GM10266 (cell line): Measurements from ENCODE around the gene PGA5.
"Not testable (repeated sequence)": the region's sequence is repeated elsewhere in the genome, so short reads cannot be mapped to it uniquely, and the experiment has no call there.

ENCODE experiments used
- DNase-seq: peaks from one replicate; pipeline ENCODE4 v3.0.0; 2012; ENCODE audit errors: extremely low spot score
- TF ChIP-seq, protein P1 (sequence below): IDR thresholded peaks from 2 replicates; pipeline ENCODE4 v1.5.1; 2012; ENCODE audit warnings: mild to moderate bottlenecking, low read depth; ENCODE audit not compliant: control insufficient read depth, insufficient read depth; ENCODE audit errors: missing control alignments

Gene PGA5

GRCh38 chr11:61237130-61237529 lies 3.8 kb upstream of the PGA5 start:
- not testable (repeated sequence) for DNase-seq

DNA sequence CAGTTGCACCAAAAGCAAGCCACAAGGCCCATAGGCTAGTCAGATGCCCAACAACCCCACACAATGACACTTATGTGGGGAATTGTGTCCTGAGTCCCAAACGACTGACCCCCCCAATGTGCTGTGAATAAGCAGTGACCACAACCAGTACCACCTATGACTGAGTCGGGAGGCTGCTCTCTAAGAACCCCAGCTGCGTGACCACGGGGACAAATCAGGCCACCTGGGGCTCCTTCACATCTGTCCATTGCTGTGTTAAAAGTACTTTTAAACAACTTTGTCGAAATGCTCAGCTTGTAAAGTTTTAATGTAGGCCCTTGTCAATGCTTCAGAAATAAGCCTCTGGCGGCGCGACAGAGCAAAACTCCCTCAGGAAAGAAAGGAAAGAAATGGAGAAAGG lies 687 bp upstream of the PGA5 start:
- DNase-seq: not testable (repeated sequence)

- DNase-seq: not testable (repeated sequence)
Measured at GRCh38 chr11:61241526-61241925, 551 bp downstream of the PGA5 start.

DNA sequence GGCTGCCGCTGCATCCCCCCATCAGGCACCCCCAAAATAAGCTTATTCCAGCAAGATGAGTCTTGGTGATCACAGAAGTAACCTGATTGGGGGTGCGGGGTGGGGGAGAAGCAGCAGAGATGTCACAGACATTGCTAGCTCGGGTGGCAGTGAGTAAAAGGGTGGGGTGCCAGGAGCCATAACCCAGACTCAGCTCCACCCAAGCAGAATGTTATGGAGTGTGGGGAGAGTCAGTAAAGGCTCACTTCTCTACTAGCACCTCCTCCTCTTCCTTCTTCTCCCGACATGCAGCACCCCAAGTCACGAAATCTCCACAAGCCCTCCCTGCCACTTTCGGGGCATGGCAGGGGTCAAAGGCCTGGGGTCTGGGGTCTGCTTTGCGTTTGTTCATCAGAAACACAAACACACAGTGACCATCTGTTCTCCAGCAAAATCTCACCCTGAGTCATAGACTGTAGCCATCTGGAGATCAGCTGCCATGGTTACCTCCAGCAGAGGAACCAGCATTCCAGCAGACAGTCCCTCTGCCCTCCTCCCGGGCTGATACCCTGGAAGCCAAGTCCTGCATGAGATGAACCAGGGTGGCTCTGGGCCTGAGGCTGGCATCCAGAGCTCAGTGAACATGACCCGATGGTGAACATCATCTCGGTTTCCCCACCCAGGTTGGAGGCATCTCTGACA lies 4.4 kb downstream of the PGA5 start:
- not testable (repeated sequence) for DNase-seq

DNA sequence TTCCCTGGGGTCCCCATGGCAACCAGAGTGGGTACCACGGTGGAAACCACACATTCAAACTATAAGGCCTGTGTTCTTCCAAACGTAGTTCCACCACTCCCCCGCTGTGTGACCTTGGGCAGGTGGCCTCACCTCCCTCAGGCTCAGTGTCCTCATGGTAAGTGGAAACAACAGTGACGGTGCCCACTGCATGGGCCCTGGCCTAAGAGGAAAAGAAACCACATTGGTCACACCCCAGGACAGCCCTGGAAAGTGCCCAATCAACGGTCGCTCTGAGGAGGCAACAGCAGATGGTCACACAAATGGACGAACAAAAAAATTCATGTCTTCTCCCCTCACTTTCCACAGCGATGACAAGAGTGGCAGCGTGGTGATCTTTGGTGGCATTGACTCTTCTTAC lies 7.1 kb downstream of the PGA5 start:
- not testable (repeated sequence) for DNase-seq

DNA sequence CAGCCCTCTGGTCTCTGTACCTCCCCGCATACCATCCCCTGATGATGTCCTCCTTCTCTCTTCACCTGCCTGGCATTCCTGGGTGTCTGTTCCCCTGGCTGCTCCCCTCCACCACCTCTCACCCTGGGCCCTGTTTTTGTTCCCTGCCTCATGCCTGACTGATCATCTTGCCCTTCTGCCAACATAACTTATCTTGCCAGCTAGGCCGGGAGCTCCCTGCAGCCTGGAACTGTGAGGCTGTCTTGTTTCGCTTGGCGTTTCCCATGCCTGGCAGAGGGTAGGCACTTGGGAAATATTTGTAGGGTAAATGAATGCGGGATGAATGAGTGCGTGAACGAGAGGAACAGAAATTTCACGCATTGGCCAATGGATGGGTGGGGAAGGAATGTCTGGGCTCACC lies 8.2 kb downstream of the PGA5 start:
- DNase-seq: not testable (repeated sequence)

GRCh38 chr11:61250796-61251765 lies 10.1 kb downstream of the PGA5 start:
- not testable (repeated sequence) for DNase-seq

GRCh38 chr11:61252332-61252731 lies 11.4 kb downstream of the PGA5 start:
- DNase-seq: not testable (repeated sequence)

GRCh38 chr11:61254403-61255025 lies 13.5 kb downstream of the PGA5 start:
- TF ChIP-seq, protein P1, sequence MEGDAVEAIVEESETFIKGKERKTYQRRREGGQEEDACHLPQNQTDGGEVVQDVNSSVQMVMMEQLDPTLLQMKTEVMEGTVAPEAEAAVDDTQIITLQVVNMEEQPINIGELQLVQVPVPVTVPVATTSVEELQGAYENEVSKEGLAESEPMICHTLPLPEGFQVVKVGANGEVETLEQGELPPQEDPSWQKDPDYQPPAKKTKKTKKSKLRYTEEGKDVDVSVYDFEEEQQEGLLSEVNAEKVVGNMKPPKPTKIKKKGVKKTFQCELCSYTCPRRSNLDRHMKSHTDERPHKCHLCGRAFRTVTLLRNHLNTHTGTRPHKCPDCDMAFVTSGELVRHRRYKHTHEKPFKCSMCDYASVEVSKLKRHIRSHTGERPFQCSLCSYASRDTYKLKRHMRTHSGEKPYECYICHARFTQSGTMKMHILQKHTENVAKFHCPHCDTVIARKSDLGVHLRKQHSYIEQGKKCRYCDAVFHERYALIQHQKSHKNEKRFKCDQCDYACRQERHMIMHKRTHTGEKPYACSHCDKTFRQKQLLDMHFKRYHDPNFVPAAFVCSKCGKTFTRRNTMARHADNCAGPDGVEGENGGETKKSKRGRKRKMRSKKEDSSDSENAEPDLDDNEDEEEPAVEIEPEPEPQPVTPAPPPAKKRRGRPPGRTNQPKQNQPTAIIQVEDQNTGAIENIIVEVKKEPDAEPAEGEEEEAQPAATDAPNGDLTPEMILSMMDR: peak; percentile 97
- DNase-seq: peak; percentile 87

DNA sequence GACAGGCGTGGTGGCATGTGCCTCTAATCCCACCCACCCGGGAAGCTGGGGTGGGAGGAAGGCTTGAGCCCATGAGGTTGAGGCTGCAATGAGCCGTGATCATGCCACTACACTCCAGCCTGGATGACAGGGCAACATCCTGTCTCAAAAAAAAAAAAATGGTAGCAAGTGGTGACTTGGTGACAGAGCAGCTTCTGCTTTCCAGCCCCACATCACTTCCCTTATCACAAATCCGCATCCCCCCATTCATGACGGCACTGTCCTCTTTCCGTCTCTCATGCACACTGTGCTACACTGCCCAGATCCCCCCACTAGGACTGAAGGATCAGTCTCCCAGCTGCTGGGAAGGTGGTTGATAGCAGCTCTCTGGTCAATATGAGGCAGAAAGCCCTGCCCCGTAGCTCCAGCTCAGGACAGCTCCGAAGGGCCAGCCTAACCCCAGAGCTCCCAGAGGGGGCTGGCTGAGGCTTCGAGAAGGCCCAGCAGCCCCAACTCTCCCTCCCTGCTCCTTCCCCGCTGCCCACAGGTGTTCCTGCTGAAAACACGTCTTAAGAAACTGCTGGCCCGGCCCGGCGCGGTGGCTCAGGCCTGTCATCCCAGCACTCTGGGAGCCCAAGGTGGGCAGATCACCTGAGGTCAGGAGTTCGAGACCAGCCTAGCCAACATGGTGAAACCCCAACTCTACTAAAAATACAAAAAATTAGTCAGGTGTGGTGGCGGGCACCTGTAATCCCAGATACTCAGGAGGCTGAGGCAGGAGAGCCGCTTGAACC lies 15.9 kb downstream of the PGA5 start:
- TF ChIP-seq, protein P1: no peak
- no peak for DNase-seq

DNA sequence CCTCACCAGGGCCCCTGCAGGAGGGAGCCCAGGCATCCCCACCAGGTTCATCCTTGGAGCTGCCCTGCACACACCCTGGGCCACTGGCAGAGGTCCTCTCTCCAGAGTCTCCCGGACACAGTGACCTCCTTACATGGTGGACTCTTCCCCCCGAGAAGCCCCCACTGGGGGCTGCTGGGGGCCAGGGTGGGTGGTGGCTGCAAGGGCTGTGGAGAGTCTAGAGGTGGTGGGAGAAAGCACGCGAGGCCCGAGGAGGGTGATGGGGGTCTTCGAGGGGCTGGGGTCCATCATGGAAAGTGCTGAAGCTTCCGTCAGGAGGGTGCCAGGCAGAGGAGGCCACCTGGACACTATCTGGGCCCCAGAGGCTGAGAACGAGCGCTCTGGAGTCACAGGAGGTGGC lies 17.6 kb downstream of the PGA5 start:
- no peak for DNase-seq
- TF ChIP-seq, protein P1: no peak
